ENCODE data around the gene SMPX.
A peak's percentile ranks its signal among the peaks of the same experiment; 100 is the strongest.

Gene SMPX

DNA sequence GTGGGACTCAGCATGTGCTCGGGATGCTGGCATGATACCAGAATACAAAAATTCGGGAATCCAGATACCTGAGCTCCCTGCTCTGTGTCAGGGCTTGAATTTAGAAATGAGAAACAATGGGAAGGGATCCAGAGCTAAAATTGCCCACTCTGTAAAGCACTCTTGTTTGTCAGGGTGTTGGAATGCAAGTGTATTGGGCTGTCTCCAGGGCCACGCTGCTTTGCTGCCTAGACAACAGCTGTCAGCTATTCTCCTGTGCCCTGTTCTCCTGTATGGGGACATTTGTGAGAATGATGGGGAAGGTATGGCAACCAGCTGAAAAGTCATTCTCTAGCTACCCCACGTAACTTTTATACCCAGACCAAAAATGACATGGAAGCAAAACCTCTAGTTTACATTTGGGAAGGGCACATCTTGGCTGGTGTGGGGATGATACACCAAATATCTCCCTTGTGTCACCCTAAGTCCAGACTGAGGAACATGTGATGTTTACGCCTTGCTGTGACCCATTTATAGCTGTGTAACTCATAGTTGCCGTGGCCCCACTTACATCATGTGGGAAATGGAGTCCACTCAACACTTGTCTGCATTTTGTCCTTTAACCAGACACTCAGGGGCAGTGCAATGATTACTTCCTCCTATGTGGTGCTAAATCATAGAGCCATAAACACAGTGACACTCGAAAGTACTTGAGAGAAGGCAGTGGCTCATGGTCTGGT lies 46.6 kb downstream of the SMPX start:
- no peak overlapping the region for H3K4me3 Mint-ChIP-seq
- TF ChIP-seq CTCF (IDR thresholded peaks at IDR 0.05; ENCODE audit: unreplicated experiment in 3 of 3) = no peak
- H3K36me3 Mint-ChIP-seq (ENCODE audit: low read depth) = no peaks in the 10 kb centered on the region
- H3K27me3 Mint-ChIP-seq (ENCODE audit: low read depth) = no peaks in the 10 kb centered on the region
- H3K27ac Mint-ChIP-seq = no peak overlapping the region
- H3K4me1 Mint-ChIP-seq = no peaks in the 10 kb centered on the region
- H3K9me3 Mint-ChIP-seq = peaks cover 10% of the 10 kb centered on the region

DNA sequence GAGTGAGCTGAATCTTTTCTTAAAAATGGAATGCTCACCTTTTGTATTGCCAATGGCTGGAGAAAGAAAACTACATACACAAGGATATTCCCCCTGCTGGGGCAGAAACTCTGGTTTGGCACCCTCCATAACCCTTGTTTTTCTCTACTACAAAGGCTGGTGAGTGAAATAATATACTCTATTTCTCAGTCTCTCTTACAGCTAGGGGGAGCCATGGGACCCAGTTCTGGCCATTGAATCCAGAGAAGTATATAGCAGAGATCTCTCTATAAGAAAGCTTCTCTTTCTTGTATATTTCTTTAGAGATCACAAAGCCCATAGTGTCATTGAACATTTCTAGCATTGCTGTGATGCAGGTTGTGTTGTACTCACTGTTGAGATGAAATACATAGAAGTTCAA lies 49.8 kb downstream of the SMPX start:
- Mint-ChIP-seq H3K27me3 (ENCODE audit: low read depth) (no peaks in the 10 kb centered on the region), H3K27ac (no peak overlapping the region), H3K4me1 (peaks cover 4% of the 10 kb centered on the region), H3K36me3 (ENCODE audit: low read depth) (no peaks in the 10 kb centered on the region), H3K9me3 (peaks cover 8% of the 10 kb centered on the region), H3K4me3 (no peak overlapping the region)
- TF ChIP-seq CTCF (IDR thresholded peaks at IDR 0.05; ENCODE audit: unreplicated experiment in 3 of 3) = no peak

DNA sequence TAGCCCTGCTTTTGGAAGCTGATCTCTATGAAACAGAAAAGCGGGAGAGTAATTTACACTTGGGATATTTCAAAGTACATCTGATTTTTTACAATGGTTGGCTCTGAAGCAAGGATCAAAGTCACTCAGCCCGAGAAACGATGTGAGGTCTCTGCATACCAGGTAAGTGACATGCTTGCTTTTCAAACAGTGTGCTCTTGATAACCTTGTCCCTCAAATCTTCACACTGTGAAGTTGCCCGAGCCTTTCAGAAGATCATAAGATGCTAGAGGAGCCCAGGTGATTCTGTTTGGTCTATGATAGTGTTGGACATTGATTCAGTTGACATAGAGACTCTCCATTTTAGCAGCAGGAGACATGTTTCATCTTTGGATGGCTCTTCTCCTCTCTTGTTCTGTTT lies 52.7 kb downstream of the SMPX start:
- Mint-ChIP-seq H3K4me3 (no peak overlapping the region), H3K36me3 (ENCODE audit: low read depth) (no peaks in the 10 kb centered on the region), H3K4me1 (peaks cover 13% of the 10 kb centered on the region), H3K27me3 (ENCODE audit: low read depth) (no peaks in the 10 kb centered on the region), H3K9me3 (peaks cover 6% of the 10 kb centered on the region), H3K27ac (no peak overlapping the region)
- TF ChIP-seq CTCF (IDR thresholded peaks at IDR 0.05; ENCODE audit: unreplicated experiment in 3 of 3) = no peak

DNA sequence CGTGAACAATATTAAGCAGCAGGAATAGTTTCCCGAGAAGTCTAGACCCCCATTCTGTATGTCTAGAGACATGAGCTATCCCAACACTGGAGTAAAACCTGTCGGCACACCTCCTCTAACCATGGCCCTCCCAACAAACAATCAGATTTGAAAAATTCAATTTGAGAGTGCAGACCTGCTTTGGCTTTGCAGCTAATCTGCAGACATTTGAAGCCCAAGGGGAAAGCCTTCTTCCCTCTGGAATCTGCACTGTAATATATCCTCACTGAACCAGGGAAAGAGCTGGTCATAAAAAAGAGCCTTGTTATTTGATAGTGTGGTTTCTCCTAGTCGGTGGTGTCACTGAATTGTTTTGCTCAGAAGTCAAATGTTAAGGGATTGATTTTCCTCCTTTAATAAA lies 55.2 kb downstream of the SMPX start:
- no peaks in the 10 kb centered on the region for H3K36me3 Mint-ChIP-seq (ENCODE audit: low read depth)
- H3K4me1 Mint-ChIP-seq = peaks cover 13% of the 10 kb centered on the region
- TF ChIP-seq CTCF (IDR thresholded peaks at IDR 0.05; ENCODE audit: unreplicated experiment in 3 of 3) = no peak
- peaks cover 6% of the 10 kb centered on the region for H3K27me3 Mint-ChIP-seq (ENCODE audit: low read depth)
- H3K9me3 Mint-ChIP-seq = peaks cover 3% of the 10 kb centered on the region
- peak overlapping the region in 1 of 3 experiments; percentile 36 for H3K27ac Mint-ChIP-seq
- no peak overlapping the region for H3K4me3 Mint-ChIP-seq

GRCh38 chrX:21700967-21701366 lies 56.9 kb downstream of the SMPX start:
- no peak overlapping the region for H3K27ac Mint-ChIP-seq
- no peaks in the 10 kb centered on the region for H3K9me3 Mint-ChIP-seq
- no peaks in the 10 kb centered on the region for H3K36me3 Mint-ChIP-seq (ENCODE audit: low read depth)
- peaks cover 13% of the 10 kb centered on the region for H3K4me1 Mint-ChIP-seq
- TF ChIP-seq CTCF (IDR thresholded peaks at IDR 0.05; ENCODE audit: unreplicated experiment in 3 of 3) = no peak
- H3K4me3 Mint-ChIP-seq = no peak overlapping the region
- H3K27me3 Mint-ChIP-seq (ENCODE audit: low read depth) = peaks cover 6% of the 10 kb centered on the region

GRCh38 chrX:21700275-21700674 lies 57.6 kb downstream of the SMPX start:
- Mint-ChIP-seq H3K4me3 (no peak overlapping the region), H3K9me3 (no peaks in the 10 kb centered on the region), H3K36me3 (ENCODE audit: low read depth) (no peaks in the 10 kb centered on the region), H3K4me1 (peaks cover 13% of the 10 kb centered on the region), H3K27ac (no peak overlapping the region), H3K27me3 (ENCODE audit: low read depth) (peaks cover 6% of the 10 kb centered on the region)
- TF ChIP-seq CTCF (IDR thresholded peaks at IDR 0.05; ENCODE audit: unreplicated experiment in 3 of 3) = no peak

Data from nephron (organoid).